Testis (tissue), 2 donors: Measurements from ENCODE around the gene HLA-F.

Experiments used
- POLR2A ChIP-seq: fragments of 450-650 bp; IDR thresholded peaks from one replicate; pipeline ENCODE4 v1.6.1; 2017; ENCODE audit warnings: antibody characterized with exemption, mild to moderate bottlenecking, moderate library complexity
- TF ChIP-seq, protein P1 (sequence below), 3 experiments: fragments of 450-650 bp in 2 of 3; fragments of 200-600 bp in 1 of 3; sonication (generic) in 1 of 3; IDR thresholded peaks; one replicate each; pipeline ENCODE4 v1.5.1; 2016 to 2019; ENCODE audit warnings: antibody characterized with exemption in 3 of 3, mild to moderate bottlenecking in 2 of 3, moderate library complexity in 1 of 3

DNA sequence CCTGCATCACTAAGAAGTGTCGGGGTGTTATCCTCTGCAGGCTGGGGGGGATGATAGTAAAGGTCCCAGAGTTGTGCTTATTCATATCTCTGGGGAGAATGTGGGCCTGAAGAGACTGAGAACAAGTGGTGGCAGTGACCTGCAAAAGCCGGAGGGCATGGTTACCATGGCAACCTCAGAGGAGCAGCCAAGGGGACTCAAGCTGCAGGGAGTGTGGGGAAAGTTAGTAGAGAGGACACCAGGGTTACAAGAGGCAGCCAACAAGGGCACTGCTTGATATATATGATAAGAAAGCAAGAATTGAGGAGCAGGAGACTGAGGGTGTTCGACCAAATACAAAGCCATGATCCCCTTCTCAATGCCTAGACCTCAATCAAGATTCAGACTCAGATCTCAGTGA lies 46.1 kb downstream of the HLA-F start:
- TF ChIP-seq, protein P1, sequence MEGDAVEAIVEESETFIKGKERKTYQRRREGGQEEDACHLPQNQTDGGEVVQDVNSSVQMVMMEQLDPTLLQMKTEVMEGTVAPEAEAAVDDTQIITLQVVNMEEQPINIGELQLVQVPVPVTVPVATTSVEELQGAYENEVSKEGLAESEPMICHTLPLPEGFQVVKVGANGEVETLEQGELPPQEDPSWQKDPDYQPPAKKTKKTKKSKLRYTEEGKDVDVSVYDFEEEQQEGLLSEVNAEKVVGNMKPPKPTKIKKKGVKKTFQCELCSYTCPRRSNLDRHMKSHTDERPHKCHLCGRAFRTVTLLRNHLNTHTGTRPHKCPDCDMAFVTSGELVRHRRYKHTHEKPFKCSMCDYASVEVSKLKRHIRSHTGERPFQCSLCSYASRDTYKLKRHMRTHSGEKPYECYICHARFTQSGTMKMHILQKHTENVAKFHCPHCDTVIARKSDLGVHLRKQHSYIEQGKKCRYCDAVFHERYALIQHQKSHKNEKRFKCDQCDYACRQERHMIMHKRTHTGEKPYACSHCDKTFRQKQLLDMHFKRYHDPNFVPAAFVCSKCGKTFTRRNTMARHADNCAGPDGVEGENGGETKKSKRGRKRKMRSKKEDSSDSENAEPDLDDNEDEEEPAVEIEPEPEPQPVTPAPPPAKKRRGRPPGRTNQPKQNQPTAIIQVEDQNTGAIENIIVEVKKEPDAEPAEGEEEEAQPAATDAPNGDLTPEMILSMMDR (IDR thresholded peaks at IDR 0.05), result no peak
- no peak for TF ChIP-seq POLR2A
